GM10266 (cell line): ENCODE data around the gene AGAP1.
A peak's percentile ranks its signal among the peaks of the same experiment; 100 is the strongest.

Experiments
- DNase-seq: peaks from one replicate; pipeline ENCODE4 v3.0.0; 2012; ENCODE audit errors: extremely low spot score
- TF ChIP-seq, protein P1 (sequence below): IDR thresholded peaks from 2 replicates; pipeline ENCODE4 v1.5.1; 2012; ENCODE audit warnings: mild to moderate bottlenecking, low read depth; ENCODE audit not compliant: control insufficient read depth, insufficient read depth; ENCODE audit errors: missing control alignments

AGAP1 gene

DNA sequence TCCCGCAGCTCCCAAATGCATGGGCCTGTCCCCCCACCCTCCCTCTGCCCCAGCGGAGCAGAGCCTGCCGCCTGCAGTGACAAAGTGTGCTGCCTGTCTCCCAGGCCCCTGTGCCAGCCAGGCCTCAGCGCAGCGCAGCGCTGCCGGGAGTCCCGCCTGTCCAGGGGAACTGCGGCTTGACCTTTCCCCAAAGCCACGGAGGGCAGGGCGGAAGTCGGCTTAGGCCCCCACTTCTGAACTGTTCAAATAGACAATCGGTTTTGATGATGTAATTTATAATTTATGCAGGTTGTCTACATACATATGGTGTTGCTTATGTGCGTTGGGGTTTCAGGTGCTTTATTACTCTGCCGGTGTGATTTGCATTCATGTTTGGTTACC is 667.2 kb downstream of the AGAP1 start:
- DNase-seq = no peak
- TF ChIP-seq, protein P1, sequence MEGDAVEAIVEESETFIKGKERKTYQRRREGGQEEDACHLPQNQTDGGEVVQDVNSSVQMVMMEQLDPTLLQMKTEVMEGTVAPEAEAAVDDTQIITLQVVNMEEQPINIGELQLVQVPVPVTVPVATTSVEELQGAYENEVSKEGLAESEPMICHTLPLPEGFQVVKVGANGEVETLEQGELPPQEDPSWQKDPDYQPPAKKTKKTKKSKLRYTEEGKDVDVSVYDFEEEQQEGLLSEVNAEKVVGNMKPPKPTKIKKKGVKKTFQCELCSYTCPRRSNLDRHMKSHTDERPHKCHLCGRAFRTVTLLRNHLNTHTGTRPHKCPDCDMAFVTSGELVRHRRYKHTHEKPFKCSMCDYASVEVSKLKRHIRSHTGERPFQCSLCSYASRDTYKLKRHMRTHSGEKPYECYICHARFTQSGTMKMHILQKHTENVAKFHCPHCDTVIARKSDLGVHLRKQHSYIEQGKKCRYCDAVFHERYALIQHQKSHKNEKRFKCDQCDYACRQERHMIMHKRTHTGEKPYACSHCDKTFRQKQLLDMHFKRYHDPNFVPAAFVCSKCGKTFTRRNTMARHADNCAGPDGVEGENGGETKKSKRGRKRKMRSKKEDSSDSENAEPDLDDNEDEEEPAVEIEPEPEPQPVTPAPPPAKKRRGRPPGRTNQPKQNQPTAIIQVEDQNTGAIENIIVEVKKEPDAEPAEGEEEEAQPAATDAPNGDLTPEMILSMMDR = no peak

DNA sequence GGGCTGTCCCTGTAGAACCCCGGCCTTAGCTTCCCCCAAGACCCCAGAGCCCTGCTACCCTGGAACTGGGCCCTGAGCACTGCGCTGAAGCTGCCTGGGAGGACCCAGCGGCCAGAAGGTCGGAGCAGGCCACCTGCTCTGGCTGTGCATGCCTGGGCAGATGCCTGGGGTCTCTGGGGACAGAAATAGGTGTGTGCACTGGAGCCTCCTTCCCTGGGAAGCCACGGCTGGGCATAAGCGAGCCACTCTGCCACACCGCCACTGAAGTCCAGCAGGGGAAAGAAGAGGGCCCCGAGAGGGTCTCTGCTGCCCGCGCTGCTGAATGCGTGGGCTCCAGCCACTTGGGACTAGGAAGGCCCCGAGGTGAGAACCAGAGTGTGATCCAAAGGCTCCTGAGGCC is 667.7 kb downstream of the AGAP1 start:
- no peak for DNase-seq
- TF ChIP-seq, protein P1 = no peak

- TF ChIP-seq, protein P1 = no peak
- DNase-seq = peak; percentile 48
Observed at GRCh38 chr2:236162031-236162845, 668.4 kb downstream of the AGAP1 start.

- TF ChIP-seq, protein P1 = no peak
- no peak for DNase-seq
Observed at GRCh38 chr2:236162882-236163470, 669.1 kb downstream of the AGAP1 start.

- DNase-seq = peak; percentile 33
- TF ChIP-seq, protein P1 = no peak
Observed at GRCh38 chr2:236163471-236164200, 669.8 kb downstream of the AGAP1 start.

DNA sequence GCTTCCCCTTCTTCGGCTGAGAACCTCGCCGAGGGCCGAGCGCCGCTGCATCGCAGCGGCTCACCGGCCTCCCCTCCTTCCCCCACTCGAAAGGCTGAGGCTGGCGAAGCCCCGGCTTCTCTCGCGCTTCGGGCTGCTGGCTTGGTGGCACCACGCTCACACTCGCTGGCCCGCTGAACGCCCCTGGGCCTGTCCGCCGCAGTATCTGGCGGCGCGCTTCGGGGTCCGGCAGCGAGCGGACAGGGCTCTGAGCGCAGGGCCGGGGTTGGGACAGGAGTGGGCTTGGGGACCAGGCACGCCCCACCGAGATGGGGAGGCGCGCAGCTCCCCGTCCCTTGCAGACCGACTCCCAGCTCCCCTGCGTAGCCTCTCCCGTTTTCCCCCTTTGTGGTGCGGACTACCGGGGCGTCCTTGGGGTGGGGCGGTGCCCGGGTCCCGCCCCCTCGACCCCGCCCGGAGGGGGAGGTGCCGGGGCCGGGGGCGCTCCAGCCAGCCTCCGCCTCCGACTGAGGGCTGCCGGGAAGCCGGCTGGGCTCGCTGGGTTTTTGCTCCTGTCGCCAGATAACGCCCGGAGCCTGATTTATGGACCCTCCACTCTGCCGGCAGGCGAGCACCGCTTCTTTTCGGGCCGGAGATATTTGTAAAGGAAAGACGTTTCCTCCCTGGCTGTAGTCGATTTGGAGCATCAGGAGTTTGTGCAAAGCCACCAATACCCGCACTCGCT is 670.5 kb downstream of the AGAP1 start:
- peak; percentile 21 for DNase-seq
- TF ChIP-seq, protein P1 = no peak
